ENCODE measurements around the gene PCYOX1L.

Gene PCYOX1L

DNA sequence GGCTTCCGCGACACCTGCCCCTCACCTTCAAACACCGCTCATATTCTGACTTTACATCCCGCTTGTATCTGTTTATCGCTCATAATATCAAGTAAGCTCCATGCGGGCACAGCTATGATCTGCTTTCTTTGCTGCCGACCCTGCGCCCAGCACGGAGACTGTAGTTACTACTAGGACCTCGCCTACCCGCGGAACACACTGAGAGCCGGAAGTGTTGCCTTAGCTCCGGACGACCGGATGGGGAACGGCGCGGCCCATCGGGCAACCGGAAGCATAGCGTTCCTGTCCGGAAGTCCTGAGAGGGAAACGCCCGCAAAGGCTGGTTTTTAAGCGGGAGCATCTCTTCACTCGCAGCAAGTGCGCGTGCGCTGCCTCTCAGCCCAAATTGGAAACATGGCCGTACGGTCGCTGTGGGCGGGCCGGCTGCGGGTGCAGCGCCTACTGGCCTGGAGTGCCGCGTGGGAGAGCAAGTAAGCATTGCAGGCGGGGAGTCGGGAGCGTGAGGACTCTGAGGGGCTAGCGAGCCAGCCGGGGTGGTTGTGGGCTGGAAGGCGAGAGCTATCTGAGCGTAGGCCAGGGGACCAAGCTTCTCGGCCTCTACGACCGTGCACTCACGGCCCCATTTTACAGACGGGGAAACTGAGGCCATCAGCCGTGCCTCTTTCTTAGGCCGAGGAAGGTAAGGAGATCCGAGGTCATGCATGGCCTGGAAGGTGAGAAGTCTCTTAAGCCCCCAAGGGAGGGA, 12.5 kb upstream of the PCYOX1L start, which contains the start of gene GRPEL2:
Gene GRPEL2 (plus strand): TSS at position 353 of the 745 bp plus-strand sequence. CDS start 41 bp downstream, at position 394.
- ChIA-PET CTCF (interaction anchor here (0.5 to 3.0 kb wide), 5 partner anchors 8 to 869 kb away, joined by 3 to 7 read pairs (median 4); no protein-coding TSS in a partner anchor), POLR2A (interaction anchor here (0.5 to 6.6 kb wide), 43 partner anchors 10 to 412 kb away, joined by 3 to 160 read pairs (median 4); partner anchors contain the start of genes ARHGEF37, CSNK1A1, IL17B and PCYOX1L)
- TF ChIP-seq CTBP1 (IDR thresholded peaks at IDR 0.05; ENCODE audit: borderline replicate concordance) (peak; percentile 77), FOXK2 (IDR thresholded peaks at IDR 0.05) (peak; percentile 89), L3MBTL2 (conservative IDR thresholded peaks at IDR 0.05) (peak; percentile 53; the same call in 1 of the 2 replicates), BHLHE40 (IDR thresholded peaks at IDR 0.05; ENCODE audit: borderline replicate concordance) (no peak), SP1 (IDR thresholded peaks at IDR 0.05) (no peak), ELF4 (IDR thresholded peaks at IDR 0.05) (peak; percentile 88), ARNT (IDR thresholded peaks at IDR 0.05) (no peak), FOXA1 (IDR thresholded peaks at IDR 0.05) (no peak)
- TF ChIP-seq, protein P1, sequence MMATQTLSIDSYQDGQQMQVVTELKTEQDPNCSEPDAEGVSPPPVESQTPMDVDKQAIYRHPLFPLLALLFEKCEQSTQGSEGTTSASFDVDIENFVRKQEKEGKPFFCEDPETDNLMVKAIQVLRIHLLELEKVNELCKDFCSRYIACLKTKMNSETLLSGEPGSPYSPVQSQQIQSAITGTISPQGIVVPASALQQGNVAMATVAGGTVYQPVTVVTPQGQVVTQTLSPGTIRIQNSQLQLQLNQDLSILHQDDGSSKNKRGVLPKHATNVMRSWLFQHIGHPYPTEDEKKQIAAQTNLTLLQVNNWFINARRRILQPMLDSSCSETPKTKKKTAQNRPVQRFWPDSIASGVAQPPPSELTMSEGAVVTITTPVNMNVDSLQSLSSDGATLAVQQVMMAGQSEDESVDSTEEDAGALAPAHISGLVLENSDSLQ (IDR thresholded peaks at IDR 0.05) = 0 out of 2 replicates have a peak, but pooled peaks have one; percentile 20
- peak; percentile 97 for DNase-seq (ENCODE audit: extremely low spot score)

DNA sequence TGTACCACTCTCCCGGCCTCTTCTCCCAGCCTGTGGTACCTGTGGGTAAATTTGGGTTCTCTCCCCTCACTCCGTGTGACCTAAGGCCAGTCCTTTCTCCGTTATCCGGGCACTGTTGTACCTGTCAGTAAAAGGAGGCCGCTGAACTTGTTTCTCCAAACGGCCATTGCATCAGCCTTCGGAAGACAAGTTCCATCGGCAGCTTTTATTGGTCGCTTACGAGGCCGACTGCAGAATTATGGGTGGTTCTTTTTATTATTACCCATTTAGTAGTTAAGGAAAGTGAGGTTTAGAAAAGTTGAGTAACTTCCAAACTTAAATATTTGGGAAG, 12.0 kb upstream of the PCYOX1L start:
- POLR2A ChIA-PET = interaction anchor here (0.6 to 6.6 kb wide), 21 partner anchors 10 to 236 kb away, joined by 3 to 160 read pairs (median 5); partner anchors contain the start of genes ARHGEF37, CSNK1A1 and PCYOX1L
- TF ChIP-seq BHLHE40 (IDR thresholded peaks at IDR 0.05; ENCODE audit: borderline replicate concordance) (no peak), ZNF384 (IDR thresholded peaks at IDR 0.05) (no peak), TARDBP (IDR thresholded peaks at IDR 0.05) (no peak), FOXK2 (IDR thresholded peaks at IDR 0.05) (no peak), CTBP1 (IDR thresholded peaks at IDR 0.05; ENCODE audit: borderline replicate concordance) (no peak), FOXM1 (IDR thresholded peaks at IDR 0.05; ENCODE audit: borderline replicate concordance) (no peak)
- TF ChIP-seq, protein P1 (IDR thresholded peaks at IDR 0.05) = no peak
- CTCF ChIA-PET = interaction anchor here (0.7 to 3.0 kb wide), 3 partner anchors 21 to 96 kb away, joined by 3 to 7 read pairs (median 5); no protein-coding TSS in a partner anchor

DNA sequence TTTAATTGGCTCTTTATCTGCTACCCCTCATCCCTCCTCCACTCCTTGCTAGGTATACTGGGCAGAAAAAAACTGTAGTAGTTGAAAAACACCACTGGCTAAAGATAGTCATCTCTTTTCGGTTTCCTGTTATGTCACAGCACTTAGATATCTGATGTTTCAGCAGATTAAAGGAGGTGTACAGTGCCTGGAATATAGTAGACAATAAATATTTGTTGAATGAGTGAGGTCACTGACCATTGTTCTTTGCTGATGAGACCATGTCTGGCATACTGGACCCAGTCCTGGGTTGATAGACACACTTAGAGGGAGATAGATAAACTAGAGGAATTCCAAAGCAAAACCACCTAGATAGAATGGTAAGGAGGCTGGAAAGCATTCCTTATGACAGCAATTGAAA, 9.3 kb upstream of the PCYOX1L start:
- CTCF ChIA-PET = no interaction called here
- DNase-seq (ENCODE audit: extremely low spot score) = no peak
- POLR2A ChIA-PET = interaction anchor here (1.5 to 6.6 kb wide), 2 partner anchors 9 to 10 kb away, joined by 5 to 160 read pairs; partner anchors contain the start of gene PCYOX1L
- no peak for TF ChIP-seq ZNF384 (IDR thresholded peaks at IDR 0.05)
- no peak for TF ChIP-seq ARNT (IDR thresholded peaks at IDR 0.05)
- no peak for TF ChIP-seq TARDBP (IDR thresholded peaks at IDR 0.05)
- TF ChIP-seq NFRKB (IDR thresholded peaks at IDR 0.05) = no peak
- TF ChIP-seq, protein P1 (IDR thresholded peaks at IDR 0.05) = no peak

More for the DNA sequence above, 12.0 kb upstream of the PCYOX1L start:
- DNase-seq (ENCODE audit: extremely low spot score) = peak; percentile 12

GRCh38 chr5:149349382-149349781, 8.5 kb upstream of the PCYOX1L start:
- no peak for TF ChIP-seq BHLHE40 (IDR thresholded peaks at IDR 0.05; ENCODE audit: borderline replicate concordance)
- TF ChIP-seq ARNT (IDR thresholded peaks at IDR 0.05) = no peak
- no peak for TF ChIP-seq CTBP1 (IDR thresholded peaks at IDR 0.05; ENCODE audit: borderline replicate concordance)
- TF ChIP-seq FOXM1 (IDR thresholded peaks at IDR 0.05; ENCODE audit: borderline replicate concordance) = no peak
- TF ChIP-seq, protein P1 (IDR thresholded peaks at IDR 0.05) = no peak
- no peak for TF ChIP-seq FOXK2 (IDR thresholded peaks at IDR 0.05)
- CTCF ChIA-PET = no interaction called here
- POLR2A ChIA-PET = interaction anchor here (1.5 kb wide), 1 partner anchor 9 kb away, joined by 5 read pairs; the partner anchor contains the start of gene PCYOX1L
- no peak for DNase-seq (ENCODE audit: extremely low spot score)

DNA sequence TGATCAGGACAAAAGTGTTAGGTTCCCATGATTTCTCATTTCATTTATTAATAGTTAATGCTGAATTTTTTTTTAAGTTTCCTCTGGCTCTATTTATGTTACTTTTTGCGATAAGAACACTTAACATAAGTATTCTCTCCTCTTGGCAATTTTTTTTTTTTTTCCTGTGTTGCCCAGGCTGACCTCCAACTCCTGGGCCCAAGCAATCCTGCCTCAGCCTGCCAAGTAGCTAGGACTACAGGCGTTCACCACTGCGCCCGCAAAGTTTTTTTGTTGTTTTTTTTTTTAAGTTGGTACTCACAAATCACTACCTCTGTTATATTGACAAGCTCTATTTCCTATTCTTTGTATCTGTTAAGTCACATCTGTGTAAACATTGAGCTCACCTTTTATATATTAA, 5.7 kb upstream of the PCYOX1L start:
- DNase-seq (ENCODE audit: extremely low spot score) = no peak
- no peak for TF ChIP-seq TARDBP (IDR thresholded peaks at IDR 0.05)
- no peak for TF ChIP-seq LEF1 (IDR thresholded peaks at IDR 0.05; ENCODE audit: borderline replicate concordance)
- no peak for TF ChIP-seq NFRKB (IDR thresholded peaks at IDR 0.05)
- no peak for TF ChIP-seq SP1 (IDR thresholded peaks at IDR 0.05)
- TF ChIP-seq, protein P1 (IDR thresholded peaks at IDR 0.05) = no peak
- TF ChIP-seq FOXA1 (IDR thresholded peaks at IDR 0.05) = no peak
- no peak for TF ChIP-seq ELF4 (IDR thresholded peaks at IDR 0.05)
- no peak for TF ChIP-seq SUZ12 (IDR thresholded peaks at IDR 0.05)
- TF ChIP-seq ARNT (IDR thresholded peaks at IDR 0.05) = no peak
- TF ChIP-seq FOXK2 (IDR thresholded peaks at IDR 0.05) = no peak
- TF ChIP-seq L3MBTL2 (conservative IDR thresholded peaks at IDR 0.05) = no peak
- TF ChIP-seq CTBP1 (IDR thresholded peaks at IDR 0.05; ENCODE audit: borderline replicate concordance) = no peak
- no peak for TF ChIP-seq ZNF384 (IDR thresholded peaks at IDR 0.05)
- TF ChIP-seq FOXM1 (IDR thresholded peaks at IDR 0.05; ENCODE audit: borderline replicate concordance) = no peak
- no peak for TF ChIP-seq BHLHE40 (IDR thresholded peaks at IDR 0.05; ENCODE audit: borderline replicate concordance)
- TF ChIP-seq HDGF (IDR thresholded peaks at IDR 0.05; ENCODE audit: borderline replicate concordance) = no peak
- POLR2A ChIA-PET = no interaction called here
- CTCF ChIA-PET = interaction anchor here (1.0 kb wide), 1 partner anchor 16 kb away, joined by 3 read pairs; no protein-coding TSS in a partner anchor
